Suprapubic skin (tissue), 4 donors: Measurements from ENCODE around the gene EPB41L2. TPM values are rescaled to one million over a fixed set of nuclear protein-coding genes. Genes with fewer than 3 reads are reported as not detected.
A peak's percentile ranks its signal among the peaks of the same experiment; 100 is the strongest.

Experiments
- DNase-seq, 2 donors: peaks; one replicate each; pipeline ENCODE4 v3.0.0-alpha.2; 2019; ENCODE audit warnings: low spot score in 2 of 2
- H3K27ac ChIP-seq: fragments of 200-600 bp; sonication (generic); one replicate; pipeline ENCODE4 v1.5.1; 2019
- H3K27me3 ChIP-seq: fragments of 200-600 bp; sonication (generic); one replicate; pipeline ENCODE4 v1.5.1; 2019
- H3K36me3 ChIP-seq: fragments of 200-600 bp; sonication (generic); one replicate; pipeline ENCODE4 v1.5.1; 2019
- H3K4me1 ChIP-seq: fragments of 200-600 bp; sonication (generic); one replicate; pipeline ENCODE4 v1.5.1; 2019
- H3K4me3 ChIP-seq: fragments of 200-600 bp; sonication (generic); one replicate; pipeline ENCODE4 v1.5.1; 2019; ENCODE audit warnings: mild to moderate bottlenecking
- H3K9me3 ChIP-seq: fragments of 200-600 bp; sonication (generic); one replicate; pipeline ENCODE4 v1.5.1; 2019
- EP300 ChIP-seq: sonication (generic); formaldehyde crosslinking; IDR thresholded peaks from one replicate; pipeline ENCODE4 v1.6.1; 2017; ENCODE audit warnings: antibody characterized with exemption
- POLR2A ChIP-seq, 2 donors: fragments of 450-650 bp; IDR thresholded peaks; one replicate each; pipeline ENCODE4 v1.6.1; 2017; ENCODE audit warnings: antibody characterized with exemption in 2 of 2, mild to moderate bottlenecking in 2 of 2, moderate library complexity in 2 of 2
- POLR2AphosphoS5 ChIP-seq, 3 donors: sonication (generic); formaldehyde crosslinking; IDR thresholded peaks; one replicate each; pipeline ENCODE4 v1.6.1; 2017; ENCODE audit warnings: antibody characterized with exemption in 3 of 3
- WGBS: methylation state at CpG from one replicate; pipeline ENCODE4 v1.1.5; 2018; 5-methylcytosine and 5-hydroxymethylcytosine counted together
- total RNA-seq, 4 donors: library from RNA; depleted of rRNA; stranded (reverse); fragments of >200 nt; gene quantifications; one replicate each; pipeline ENCODE4 v1.1.0, GENCODE V29; 2016
- TF ChIP-seq, protein P1 (sequence below), 2 donors: fragments of 200-600 bp in 1 of 2; fragments of 450-650 bp in 1 of 2; sonication (generic) in 1 of 2; IDR thresholded peaks; one replicate each; pipeline ENCODE4 v1.5.1; 2016 to 2019; ENCODE audit warnings: antibody characterized with exemption in 2 of 2, mild to moderate bottlenecking in 1 of 2, moderate library complexity in 1 of 2

Gene EPB41L2
- 10 to 100 TPM; 11.4 to 26.8 (median 15.4) TPM for total RNA-seq

DNA sequence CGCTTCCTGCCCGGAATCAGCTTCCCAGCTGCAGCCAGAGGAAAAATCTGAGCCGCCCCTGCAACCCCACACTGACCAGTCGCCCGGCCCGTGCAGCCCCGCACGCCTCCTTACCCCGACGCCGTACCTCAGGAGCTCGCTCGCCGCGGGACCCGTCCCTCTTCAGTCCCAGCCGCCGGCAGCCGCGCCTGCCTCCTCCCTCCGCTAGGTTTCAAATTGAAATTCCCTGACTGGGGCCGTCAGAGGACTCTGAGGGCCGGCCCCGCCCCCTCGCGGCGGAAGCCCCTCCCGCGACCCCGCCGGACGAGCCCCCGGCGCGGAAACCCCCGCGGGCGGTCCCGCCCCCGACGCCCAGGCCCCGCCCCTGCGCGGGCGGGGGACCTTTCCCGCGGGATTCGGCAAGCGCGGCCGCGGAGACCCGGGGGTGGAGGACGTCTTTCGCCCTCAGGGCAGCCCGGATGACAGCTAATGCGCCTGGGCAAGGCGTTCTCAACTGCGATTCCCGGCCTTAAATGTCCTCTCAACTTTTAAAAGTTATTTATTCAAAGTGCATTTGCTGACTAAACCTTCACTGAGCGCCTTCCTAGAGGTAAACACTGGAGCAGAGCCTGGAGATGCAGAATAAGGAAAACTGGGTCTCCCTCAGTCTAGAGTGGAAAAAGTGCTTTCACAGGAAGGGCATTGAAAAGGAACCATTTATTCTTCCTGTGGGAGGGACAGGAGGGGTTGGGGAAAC lies at the start of gene EPB41L2:
TSS of gene EPB41L2 (minus strand) at position 218 of the 736 bp plus-strand sequence. CDS start 106,760 bp downstream, outside the sequence.
- Histone ChIP-seq H3K4me1 (peaks cover 22% of the 10 kb centered on the region), H3K36me3 (no peaks in the 10 kb centered on the region), H3K9me3 (no peaks in the 10 kb centered on the region), H3K27me3 (no peaks in the 10 kb centered on the region), H3K27ac (peak within 1 kb of the TSS; percentile 85), H3K4me3 (peak within 1 kb of the TSS; percentile 88)
- TF ChIP-seq, protein P1, sequence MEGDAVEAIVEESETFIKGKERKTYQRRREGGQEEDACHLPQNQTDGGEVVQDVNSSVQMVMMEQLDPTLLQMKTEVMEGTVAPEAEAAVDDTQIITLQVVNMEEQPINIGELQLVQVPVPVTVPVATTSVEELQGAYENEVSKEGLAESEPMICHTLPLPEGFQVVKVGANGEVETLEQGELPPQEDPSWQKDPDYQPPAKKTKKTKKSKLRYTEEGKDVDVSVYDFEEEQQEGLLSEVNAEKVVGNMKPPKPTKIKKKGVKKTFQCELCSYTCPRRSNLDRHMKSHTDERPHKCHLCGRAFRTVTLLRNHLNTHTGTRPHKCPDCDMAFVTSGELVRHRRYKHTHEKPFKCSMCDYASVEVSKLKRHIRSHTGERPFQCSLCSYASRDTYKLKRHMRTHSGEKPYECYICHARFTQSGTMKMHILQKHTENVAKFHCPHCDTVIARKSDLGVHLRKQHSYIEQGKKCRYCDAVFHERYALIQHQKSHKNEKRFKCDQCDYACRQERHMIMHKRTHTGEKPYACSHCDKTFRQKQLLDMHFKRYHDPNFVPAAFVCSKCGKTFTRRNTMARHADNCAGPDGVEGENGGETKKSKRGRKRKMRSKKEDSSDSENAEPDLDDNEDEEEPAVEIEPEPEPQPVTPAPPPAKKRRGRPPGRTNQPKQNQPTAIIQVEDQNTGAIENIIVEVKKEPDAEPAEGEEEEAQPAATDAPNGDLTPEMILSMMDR (IDR thresholded peaks at IDR 0.05) = peak; percentile 32 to 45
- TF ChIP-seq POLR2AphosphoS5 (IDR thresholded peaks at IDR 0.05) = no peak
- TF ChIP-seq POLR2A (IDR thresholded peaks at IDR 0.05) = peak in 1 of 2 donors; percentile 54
- TF ChIP-seq EP300 = no peak
- 0% methylated on average over 6 of the region's 61 CpGs for WGBS
- DNase-seq = peak; percentile 90 to 93

DNA sequence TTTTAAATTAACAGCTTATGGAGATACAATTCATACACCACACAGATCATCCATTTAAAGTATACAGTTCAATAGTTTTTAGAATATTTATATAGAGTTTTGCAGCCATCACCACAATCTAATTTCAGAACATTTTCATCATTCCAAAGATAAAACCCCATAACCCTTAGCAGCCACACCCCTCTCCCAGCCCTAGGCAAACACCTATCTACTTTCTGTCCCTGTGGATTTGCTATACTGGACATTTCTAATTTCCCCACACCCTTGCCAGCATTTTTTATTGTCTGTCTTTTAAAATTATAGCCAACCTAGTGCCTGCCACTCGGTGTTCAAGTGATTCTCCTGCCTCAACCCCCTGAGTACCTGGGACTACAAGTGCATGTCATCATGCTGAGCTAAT lies 49.2 kb upstream of the EPB41L2 start:
- no peaks in the 10 kb centered on the region for H3K27me3 ChIP-seq
- WGBS = 73% methylated on average over 1 of the region's 1 CpG
- no peak for TF ChIP-seq EP300
- no peaks in the 10 kb centered on the region for H3K36me3 ChIP-seq
- H3K9me3 ChIP-seq = no peaks in the 10 kb centered on the region
- H3K4me3 ChIP-seq = no peak overlapping the region
- no peaks in the 10 kb centered on the region for H3K4me1 ChIP-seq
- DNase-seq = no peak
- no peak overlapping the region for H3K27ac ChIP-seq

DNA sequence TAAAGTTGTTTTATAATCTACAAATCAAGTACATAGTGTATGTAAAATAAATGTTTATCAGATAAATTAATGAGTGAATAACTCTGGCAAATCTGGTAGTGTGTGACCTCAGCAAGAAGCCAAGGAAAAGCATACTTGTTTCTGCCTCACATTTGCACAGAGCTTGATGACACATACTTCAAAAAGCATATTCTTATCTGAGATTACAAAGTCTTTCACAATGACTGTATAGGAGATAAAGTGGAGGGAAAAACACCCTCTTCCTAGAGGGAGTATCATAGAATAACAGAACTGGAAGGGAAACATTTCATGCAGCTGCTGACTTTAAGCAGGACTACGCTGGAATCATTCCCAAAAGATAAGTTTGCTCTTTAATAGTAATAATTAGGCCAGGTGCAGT lies 44.1 kb upstream of the EPB41L2 start:
- Histone ChIP-seq H3K4me1 (no peaks in the 10 kb centered on the region), H3K27ac (no peak overlapping the region), H3K9me3 (no peaks in the 10 kb centered on the region), H3K27me3 (no peaks in the 10 kb centered on the region), H3K4me3 (no peak overlapping the region), H3K36me3 (no peaks in the 10 kb centered on the region)
- DNase-seq = no peak
- WGBS = 63% methylated on average over 1 of the region's 1 CpG
- TF ChIP-seq POLR2A (IDR thresholded peaks at IDR 0.05) (no peak), EP300 (no peak), POLR2AphosphoS5 (IDR thresholded peaks at IDR 0.05) (no peak)
- TF ChIP-seq, protein P1 (IDR thresholded peaks at IDR 0.05) = no peak

DNA sequence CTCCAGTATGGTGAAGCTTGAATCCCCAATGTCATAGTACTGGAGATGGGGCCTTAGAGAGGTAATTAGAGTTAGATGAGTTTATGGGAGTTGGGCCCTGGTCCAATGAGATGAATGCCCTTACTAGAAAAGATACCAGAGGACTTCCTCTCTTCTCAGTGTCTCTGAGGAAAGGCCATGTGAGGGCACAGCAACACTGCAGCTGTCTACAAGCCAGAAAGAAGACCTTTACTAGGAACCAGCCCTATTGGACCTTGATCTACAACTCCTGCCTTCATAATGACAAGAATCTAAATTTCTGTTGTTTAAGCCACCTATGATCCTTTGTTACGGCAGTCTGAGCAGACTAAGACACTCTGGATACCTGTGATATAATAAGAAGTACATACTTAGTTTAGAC lies 40.9 kb upstream of the EPB41L2 start:
- TF ChIP-seq, protein P1 (IDR thresholded peaks at IDR 0.05) = no peak
- no peak for TF ChIP-seq POLR2AphosphoS5 (IDR thresholded peaks at IDR 0.05)
- TF ChIP-seq POLR2A (IDR thresholded peaks at IDR 0.05) = no peak
- no peak for TF ChIP-seq EP300
- Histone ChIP-seq H3K27me3 (no peaks in the 10 kb centered on the region), H3K27ac (no peak overlapping the region), H3K9me3 (no peaks in the 10 kb centered on the region), H3K4me1 (no peaks in the 10 kb centered on the region), H3K4me3 (no peak overlapping the region), H3K36me3 (no peaks in the 10 kb centered on the region)
- 93% methylated on average over 1 of the region's 1 CpG for WGBS
- no peak for DNase-seq

DNA sequence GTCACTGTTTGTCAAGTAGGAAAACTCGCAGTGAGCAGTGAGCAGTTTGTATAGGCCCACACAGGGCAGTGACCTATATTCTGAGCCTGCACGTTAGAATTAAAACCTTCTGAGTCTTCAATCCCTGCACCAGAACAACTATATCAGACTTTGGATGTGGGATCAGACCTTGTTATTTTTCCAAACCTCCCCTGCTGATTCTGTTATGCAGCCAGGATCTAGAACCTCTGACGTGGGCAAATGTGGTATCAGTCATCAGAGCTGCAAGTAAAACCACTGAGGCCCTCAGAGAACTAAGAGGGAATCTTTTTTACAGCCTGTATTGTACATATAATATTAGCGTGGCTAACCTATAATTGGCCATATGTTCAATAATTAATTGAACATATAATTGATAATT lies 40.3 kb upstream of the EPB41L2 start:
- no peaks in the 10 kb centered on the region for H3K9me3 ChIP-seq
- H3K4me1 ChIP-seq = no peaks in the 10 kb centered on the region
- no peak overlapping the region for H3K4me3 ChIP-seq
- no peak overlapping the region for H3K27ac ChIP-seq
- H3K36me3 ChIP-seq = no peaks in the 10 kb centered on the region
- TF ChIP-seq, protein P1 (IDR thresholded peaks at IDR 0.05) = no peak
- TF ChIP-seq EP300 (no peak), POLR2A (IDR thresholded peaks at IDR 0.05) (no peak), POLR2AphosphoS5 (IDR thresholded peaks at IDR 0.05) (no peak)
- no peak for DNase-seq
- 83% methylated on average over 4 of the region's 4 CpGs for WGBS
- H3K27me3 ChIP-seq = no peaks in the 10 kb centered on the region
